GM21381 (cell line): ENCODE results near the gene ABCC6.
"Not testable (repeated sequence)": the region's sequence is repeated elsewhere in the genome, so short reads cannot be mapped to it uniquely, and the experiment has no call there.

Source experiments
- ATAC-seq: cut with Tn5 transposase; IDR thresholded peaks from one replicate; pipeline ENCODE4 v1.9.1; 2021; ENCODE audit warnings: mild to moderate bottlenecking, moderate library complexity; ENCODE audit not compliant: unreplicated experiment

ABCC6 gene

DNA sequence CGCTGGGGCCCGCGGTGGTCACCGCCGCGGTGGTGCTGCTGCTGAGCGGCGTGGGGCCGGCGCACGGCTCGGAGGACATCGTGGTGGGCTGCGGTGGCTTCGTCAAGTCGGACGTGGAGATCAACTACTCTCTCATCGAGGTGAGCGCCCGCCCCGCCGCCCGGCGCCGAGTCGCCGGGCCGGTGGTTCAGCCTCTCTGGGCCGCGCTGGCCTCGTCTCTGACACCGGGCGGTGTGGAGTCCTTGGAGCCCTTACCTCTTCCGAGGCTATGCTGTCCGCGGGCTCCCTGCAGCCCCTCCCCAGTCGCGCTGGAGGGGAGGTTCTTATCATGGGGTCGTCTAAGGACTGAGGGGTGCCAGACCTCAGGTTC, 9.4 kb upstream of the ABCC6 start:
- peak; percentile 38 for ATAC-seq

DNA sequence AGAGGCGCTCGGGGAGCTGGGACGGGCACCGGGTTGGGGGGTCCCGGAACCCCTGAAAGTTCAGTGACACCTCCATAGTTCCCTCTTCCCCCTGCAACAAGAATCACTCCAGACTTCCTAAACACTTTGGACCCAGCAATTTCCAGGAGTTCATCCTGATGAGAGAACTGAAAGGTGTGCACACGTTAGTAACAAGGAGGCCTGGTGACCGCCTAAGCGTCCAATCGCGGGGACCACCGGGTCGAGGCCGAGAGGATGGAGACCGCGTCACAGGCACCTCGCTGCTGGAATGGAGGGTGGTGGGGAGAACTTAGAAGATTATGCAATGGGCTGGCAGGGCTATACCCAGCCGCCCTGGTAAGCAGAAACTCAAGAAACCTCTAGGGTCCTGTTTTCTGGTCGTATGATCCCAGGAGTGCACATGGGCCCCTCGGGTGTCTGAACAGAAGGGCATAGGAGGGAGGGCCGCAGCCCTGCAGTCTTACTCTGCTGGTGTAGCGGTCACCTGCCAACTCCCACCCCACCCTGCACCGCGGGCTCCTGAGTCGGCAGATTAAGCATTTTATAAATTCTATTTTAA, 458 bp upstream of the ABCC6 start:
- ATAC-seq: not testable (repeated sequence)

DNA sequence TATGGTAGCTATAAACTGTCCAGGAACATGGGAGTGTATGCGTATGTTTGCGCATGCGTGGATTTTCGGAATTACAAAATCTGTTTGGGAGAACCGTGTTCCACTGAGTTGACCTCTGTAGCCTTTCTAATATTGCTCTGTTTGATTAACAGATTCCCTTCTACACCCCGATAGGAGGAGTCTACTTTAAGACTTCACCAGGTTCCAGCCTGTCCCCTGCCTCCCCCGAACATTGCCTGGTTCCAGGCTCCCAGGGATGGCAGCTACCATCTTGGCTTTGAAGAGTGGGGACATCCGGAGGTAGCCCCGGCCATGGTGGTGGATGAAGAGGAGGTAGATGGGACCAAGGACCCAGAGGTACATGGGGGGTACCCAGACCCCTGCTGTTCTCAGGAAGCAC, 1.9 kb downstream of the ABCC6 start:
- ATAC-seq: not testable (repeated sequence)

DNA sequence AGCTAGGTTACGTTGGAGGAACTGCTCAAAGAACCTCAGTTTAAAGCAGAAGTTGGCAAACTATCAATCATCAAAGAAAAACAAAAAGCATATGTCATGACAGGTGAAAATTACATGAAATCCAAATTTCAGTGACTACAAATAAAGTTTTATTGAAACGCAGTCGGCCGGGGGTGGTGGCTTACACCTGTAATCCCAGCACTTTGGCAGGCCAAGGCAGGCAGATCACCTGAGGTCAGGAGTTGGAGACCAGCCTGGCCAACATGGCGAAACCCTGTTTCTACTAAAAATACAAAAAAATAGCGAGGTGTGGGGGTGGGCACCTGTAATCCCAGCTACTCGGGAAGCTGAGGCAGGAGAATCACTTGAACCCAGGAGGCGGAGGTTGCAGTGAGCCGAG, 2.8 kb downstream of the ABCC6 start:
- not testable (repeated sequence) for ATAC-seq

DNA sequence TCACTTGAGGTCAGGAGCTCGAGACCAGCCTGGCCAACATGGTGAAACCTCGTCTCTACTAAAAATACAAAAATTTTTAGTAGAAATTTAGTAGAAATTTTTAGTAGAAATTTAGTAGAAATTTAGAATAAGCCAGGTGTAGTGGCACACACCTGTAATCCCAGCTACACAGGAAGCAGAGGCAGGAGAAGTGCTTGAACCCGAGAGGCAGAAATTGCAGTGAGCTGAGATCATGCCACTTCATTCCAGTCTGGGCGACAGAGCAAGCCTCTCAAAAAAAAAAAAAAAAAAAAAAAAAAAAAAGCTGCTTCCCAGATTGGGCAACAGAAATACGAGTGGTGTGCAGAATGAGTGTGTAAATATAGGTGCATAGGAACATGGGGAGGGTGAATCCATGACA, 4.5 kb downstream of the ABCC6 start:
- ATAC-seq: not testable (repeated sequence)

DNA sequence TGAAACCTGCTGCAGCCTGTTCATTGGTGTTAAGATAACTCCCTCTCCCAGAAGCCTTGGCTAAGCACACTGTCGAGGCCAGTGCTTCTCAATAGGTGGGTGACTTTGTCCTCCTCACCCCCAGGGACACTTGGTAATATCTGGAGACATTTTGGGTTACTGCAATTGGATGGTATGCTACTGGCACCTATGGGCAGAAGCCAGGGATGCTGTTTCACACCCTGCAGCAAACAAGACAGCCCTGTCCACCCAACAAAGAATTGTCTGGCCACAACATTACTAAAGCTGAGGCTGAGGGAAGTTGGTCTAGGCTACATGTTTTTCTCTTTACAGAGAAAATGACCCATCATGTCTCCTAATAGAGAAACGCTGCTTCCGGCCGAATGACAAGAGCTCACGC, 4.9 kb downstream of the ABCC6 start:
- ATAC-seq: not testable (repeated sequence)

DNA sequence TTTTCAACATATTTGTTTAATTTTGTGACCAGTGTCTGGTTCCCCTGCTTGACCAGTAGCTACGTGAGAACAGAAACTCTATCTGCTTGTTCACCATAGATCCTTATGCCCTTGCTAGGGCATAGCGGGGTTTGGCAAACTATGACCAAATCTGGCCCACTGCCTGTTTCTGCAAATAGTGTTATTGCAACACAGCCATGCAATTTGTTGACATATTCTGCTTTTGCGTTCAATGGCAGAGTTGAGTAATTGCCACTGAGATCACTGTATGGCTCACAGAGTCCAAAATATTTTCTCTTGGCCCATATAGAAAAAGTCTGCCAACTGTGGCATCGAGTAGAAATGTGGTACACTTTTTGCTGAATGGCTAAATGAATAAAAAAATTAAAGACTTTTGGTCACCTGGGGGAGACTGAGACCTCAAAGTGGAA, 9.4 kb downstream of the ABCC6 start:
- not testable (repeated sequence) for ATAC-seq

DNA sequence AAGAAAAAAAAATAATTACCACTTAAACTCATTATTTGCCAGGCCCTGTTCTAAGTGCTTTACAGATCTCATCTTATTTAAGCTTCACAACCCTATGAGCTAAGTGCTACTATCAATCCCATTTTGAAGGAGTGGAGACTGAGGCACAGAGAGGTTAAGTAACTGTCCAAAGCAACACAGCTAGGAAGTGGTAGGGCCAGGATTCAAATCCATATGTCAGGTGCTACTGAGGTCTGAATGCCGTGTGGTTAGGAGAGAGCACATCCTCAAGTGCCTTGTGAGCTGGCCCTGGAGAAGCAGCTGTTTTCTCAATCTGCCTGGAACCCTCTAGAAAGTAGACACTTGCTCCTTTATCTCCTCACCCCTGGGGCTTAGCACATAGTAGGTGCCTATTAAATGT, 11.9 kb downstream of the ABCC6 start:
- ATAC-seq: not testable (repeated sequence)

DNA sequence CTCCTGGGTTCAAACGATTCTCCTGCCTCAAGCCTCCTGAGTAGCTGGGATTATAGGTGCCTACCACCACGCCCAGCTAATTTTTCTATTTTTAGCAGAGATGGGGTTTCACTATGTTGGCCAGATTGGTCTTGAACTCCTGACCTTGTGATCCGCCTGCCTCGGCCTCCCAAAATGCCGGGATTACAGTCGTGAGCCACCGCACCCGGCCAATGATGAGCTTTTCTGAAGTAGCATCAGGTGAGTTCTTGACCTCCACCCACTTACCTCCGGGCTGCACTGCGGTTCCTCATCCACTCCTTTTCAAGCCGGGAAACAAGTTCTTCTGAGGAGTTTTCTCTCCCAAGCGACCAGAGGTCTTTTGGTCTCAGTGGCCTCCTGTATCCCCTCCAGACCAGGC, 14.8 kb downstream of the ABCC6 start:
- ATAC-seq: not testable (repeated sequence)

DNA sequence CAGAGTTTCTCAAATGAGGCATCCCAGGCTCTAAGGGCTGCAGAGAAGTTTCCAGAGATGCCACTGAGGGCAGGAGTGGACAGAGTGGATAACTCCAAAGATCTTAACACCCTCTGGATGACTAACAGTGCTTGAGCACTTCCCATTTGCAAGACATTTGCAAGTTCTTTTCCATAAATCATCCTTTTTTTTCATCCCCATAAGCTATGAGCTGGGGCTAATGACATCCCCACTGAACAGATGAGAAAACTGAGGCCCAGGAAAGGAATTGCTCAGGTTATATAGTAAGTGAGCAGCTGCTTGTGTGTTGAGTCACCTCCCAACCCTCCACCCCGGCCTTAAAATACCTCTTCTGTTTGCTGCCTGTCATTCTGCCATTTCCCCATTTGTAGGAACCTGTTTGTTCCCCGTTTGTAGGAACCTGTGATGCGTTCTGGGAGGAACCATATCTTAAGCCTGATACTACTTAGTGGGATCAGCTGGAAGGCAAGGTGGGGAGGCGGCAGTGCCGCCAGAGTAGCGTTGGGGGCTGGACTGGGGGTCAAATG, 15.4 kb downstream of the ABCC6 start:
- ATAC-seq: not testable (repeated sequence)

DNA sequence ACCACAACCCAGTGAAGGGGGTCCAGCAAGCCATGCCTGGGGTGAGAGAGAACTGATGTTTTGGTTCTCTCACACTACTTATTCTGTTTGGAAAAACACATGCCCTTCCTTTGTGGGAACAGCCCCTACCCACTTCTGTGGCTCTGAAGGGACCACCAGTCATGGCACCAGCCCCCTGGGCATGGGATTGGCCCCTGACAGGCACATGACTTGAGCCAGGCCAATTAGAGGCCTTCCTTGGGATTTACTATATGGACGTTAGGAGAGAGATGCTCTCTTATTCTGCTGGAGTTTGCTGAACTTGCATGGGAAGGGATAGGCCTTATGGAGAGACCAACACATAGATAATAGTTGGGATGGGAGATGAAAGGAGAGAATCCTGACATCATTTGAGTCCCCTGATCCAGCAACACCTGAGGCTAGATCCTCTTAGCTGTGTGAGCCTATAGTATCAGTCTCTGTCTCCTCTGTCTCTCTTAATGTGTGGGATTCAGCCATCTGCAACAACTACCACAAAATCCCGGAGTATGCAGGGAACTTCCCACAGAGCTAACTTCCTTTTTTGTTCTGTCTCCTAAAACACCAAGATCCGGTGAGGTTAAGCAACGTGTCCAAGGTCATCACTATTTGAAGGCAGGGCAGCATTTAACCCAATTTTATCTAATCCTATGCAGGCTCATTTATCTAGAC, 16.1 kb downstream of the ABCC6 start:
- not testable (repeated sequence) for ATAC-seq

DNA sequence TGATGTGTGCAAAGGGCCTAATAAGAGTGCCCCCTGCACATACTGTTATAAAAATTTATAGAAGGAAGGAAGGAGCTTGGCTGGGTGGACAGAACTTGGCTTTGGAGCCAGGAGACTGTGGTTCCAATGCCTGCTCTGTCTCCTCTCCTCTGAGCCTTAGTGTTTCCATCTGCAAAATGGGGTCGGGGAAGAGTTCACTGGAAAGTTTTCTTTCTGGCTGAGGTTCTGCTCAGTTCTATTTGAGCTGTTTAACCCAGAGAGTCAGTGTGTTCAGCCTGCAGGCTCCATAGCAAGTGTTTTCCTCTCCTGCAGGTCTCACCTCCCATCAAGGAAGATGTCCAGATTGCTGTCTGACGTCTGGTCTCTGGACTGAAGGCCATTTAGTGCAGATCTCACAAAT, 17.4 kb downstream of the ABCC6 start:
- not testable (repeated sequence) for ATAC-seq

DNA sequence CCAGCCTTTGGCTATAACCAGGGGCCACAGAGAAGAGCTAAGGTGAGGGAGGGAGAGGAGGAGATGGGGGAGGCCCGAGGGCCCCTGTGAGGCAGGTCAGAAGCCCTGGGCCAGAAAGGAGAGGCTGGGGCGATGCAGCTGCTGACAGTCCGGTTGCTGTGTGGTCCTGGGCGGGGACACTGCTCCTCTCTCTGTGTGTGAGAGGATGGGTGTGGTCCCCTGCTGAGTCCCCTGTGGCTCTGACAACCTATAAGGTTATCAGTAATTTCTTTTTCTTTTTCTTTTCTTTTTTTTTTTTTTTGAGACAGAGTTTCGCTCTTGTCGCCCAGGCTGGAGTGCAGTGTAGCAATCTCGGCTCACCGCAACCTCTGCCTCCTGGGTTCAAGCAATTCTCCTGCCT, 18.7 kb downstream of the ABCC6 start:
- not testable (repeated sequence) for ATAC-seq

DNA sequence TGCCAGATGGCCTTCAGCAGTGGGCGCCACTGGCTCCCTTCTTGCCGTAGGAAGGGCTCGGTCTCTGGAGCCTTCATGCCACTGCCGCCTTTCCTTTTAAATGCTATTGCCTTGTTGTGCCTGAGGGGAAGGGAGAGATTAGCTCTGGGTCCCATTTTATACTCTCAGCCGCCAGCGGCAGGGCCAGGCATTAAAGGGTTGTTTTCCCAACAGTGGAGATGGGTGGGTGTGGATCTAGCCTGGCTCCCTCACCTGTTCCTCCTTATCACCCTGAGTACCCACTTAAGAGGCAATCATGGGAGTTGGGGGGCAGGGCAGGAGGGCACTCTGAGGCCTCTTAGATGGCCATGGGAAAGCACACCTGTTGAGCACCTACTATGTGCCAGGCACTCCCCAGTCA, 19.8 kb downstream of the ABCC6 start:
- ATAC-seq: not testable (repeated sequence)

DNA sequence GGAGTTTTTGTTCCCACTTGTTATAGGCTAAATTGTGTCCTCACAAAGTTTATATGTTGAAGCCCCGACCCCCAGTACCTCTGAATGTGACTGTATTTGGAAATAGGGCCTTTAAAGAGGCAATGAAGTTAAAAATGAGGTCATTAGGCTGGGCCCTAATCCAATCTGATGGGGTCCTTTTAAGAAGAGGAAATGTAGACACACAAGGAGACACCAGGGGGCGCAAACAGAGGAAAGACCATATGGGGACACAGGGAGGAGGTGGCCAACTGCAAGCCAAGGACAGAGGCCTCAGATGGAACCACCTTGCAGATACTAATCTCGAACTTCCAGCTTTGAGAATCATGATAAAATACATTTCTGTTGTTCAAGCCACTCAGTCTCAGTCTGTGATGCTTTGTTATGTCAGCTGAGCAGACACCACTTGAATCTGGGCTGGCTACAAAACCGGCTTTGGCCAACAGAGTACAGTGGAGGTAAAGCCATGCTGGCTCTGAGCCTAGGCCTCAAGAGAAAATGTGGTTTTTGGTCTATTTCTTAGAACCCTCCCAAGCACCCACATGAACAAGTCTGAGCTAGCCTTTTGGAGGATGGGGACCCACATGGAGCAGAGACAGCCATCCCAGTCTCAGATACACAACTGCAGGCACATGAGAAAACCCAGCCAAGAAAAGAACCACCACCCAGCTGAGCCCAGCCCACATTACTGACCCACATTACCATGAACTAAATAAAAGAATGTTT, 20.7 kb downstream of the ABCC6 start:
- not testable (repeated sequence) for ATAC-seq

DNA sequence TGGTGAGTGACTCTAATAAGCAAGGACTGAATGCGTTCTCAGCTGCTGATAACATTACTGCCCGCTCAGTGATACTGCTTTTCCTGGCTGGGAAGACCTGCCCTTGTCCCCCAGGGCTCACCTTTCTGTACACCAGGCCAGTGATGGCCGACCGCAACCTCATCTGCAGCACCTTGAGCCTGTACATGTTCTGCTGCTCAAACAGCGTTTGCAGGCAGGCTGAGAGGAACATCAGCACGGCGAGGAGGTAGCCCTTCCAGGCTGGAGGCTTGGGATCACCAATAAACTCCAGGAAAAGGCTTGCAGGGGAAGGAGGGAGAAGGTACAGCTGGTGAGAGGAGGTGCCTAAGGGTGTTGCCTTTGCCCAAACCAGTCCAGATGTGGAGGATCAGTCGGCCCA, 21.4 kb downstream of the ABCC6 start:
- not testable (repeated sequence) for ATAC-seq

DNA sequence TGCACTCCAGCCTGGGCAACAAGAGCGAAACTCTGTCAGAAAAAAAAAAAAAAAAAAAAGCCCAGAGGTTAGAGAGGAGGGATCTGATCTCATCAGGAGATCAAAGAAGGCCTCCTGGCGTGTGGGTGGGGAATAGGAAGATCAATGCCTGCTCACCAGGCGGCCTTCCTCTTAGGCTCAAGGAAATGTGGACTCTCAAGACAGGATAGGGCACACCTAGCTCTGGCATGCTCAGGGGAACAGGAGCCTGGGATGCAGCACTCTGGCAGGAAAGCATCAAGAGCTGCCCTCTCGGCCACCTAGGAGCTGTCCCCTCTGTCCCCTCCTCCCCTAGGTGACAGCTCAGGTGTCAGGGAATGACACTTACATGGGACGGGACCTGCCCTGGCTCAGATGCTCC, 22.9 kb downstream of the ABCC6 start:
- ATAC-seq: not testable (repeated sequence)

DNA sequence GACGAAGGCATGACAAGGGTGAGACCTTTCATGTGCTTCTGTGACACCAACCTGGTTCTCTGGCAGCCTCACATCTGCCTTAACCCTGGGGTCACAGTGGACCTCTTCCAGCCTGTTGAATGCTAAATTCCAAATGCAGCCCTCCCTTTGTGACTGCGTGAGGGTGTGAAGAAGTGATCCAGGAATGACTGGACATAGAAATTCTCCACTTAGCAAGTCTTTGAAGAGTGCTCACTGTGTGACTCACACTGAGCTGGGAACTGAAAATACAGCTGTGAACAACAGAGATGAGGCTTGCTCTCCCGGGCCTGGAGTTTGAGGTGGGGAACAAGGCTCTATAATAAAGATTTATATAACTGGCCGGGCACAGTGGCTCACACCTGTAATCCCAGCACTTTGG, 23.9 kb downstream of the ABCC6 start:
- not testable (repeated sequence) for ATAC-seq

DNA sequence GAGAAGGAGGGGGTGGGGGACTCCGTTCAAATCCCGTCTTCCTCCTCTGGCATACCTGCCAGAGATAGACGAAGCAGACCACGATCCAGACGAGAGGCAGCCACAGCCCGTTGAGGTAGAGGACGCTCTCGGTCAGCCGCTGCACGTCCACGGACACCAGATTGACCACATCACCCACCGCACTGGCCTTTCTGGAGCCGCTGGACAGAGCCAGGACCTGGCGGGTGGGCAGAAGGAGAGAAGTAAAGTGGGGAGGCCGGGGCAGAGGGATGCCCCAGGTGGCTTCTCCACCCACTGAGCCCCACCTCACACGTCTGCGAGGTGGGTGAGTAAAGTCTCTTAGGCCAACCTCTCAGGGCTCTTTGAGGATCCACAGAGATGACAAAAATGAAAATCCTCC, 25.3 kb downstream of the ABCC6 start:
- ATAC-seq: no peak

DNA sequence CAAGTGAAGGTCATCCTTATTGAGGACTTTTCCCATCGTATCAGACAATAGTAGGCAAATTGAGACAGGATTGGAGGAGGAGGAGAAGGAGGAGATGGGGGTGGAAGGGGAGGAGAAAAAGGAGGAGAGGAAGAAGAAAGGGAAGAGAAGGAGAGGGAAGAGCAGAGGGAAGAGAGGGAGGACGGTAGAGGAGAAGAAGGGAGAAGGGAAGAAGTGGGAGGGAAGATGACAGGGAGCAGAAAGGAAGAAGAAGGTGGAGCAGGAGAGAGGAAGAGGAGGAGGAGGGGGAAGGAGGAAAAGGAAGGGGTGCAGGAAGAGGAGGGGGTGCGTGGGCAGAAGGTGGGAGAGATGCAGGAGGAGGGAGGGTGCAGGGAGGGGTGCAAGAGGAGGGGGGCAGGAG, 26.0 kb downstream of the ABCC6 start:
- no peak for ATAC-seq

DNA sequence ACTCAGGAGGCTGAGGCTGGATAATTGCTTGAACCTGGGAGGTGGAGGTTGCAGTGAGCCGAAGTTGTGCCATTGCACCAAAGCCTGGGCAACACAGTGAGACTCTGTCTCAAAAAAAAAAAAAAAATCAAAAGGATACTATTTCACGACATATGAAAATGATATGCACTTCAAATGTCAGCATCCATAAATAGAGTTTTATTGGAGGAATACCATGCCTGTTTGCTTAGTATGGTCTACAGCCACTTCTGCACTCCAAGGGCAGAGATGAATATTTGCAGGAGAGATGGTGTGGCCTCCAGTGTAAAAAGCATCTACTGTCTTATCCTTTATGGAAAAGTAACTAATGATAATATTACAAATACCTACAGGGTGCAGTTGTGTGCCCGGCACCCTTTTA, 27.2 kb downstream of the ABCC6 start:
- no peak for ATAC-seq
